Stimulated activated CD4-positive, alpha-beta T cell treated with anti-CD3 and anti-CD28 coated beads, Interleukin-4, amount 100 ng/mL, for 24 hours (primary cell): ENCODE measurements around the gene TEX2.
"Not testable (repeated sequence)": the region's sequence is repeated elsewhere in the genome, so short reads cannot be mapped to it uniquely, and the experiment has no call there.

Experiments
- DNase-seq: peaks from one replicate; pipeline ENCODE4 v3.0.0-alpha.2; 2020

TEX2 gene

DNA sequence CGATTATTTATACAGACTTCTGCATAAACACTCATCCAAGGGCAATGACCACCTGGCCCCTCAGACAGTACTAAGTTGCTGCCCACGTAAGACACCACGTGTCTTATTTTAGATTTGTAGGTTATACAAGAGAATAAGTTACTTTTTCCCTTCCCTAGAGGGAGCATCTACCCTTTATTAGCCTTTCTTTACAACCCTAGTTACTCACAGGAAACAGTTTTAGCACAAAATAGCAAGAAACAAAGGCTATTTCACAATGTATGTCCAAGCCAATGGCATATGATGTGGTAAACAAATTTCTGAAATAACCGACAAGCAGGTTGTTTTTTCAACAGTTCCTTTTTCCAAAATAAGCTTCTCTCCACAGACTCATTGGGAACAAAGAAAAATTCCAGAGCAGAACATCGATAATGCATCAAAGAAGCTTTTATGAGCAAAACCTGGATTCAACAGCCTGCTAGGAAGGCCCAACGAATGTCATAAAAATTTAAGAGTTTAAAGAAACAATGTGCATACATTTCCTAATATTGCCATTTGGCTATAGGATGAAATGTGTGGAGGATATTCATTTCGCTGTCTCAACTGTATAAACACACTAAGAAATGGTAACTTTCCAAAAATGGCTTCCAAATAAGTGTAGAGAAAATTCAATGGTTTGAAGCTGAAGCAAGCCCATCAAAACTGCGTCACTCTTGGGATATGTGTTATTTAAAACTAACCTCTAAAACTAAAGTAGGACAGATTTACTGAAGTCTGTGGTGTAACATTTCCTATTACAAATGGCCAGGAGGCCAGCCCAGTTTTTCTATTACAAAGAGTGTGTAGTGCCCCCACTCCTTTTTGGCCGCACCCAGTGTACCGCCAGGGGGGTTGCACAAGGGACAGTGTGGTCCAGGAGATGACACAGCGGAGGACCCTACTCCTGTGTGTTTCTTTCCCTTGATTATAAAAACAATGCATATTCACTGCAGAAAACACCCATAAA is 82.7 kb downstream of the TEX2 start:
- DNase-seq = no peak

DNA sequence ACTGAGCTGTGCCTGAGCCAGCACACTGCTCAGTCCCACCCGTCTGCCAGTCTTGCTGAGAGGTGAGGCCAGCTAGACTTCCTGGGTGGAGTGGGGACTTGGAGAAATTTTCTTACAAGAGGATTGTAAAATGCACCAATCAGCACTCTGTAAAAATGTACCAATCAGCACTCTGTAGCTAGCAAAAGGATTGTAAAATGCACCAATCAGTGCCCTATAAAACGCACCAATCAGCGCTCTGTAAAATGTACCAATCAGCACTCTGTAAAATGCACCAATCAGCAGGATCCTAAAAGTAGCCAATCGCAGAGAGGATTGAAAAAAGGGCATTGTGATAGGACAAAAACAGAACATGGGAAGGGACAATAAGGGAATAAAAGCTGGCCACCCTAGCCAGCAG is 84.0 kb downstream of the TEX2 start:
- not testable (repeated sequence) for DNase-seq

DNA sequence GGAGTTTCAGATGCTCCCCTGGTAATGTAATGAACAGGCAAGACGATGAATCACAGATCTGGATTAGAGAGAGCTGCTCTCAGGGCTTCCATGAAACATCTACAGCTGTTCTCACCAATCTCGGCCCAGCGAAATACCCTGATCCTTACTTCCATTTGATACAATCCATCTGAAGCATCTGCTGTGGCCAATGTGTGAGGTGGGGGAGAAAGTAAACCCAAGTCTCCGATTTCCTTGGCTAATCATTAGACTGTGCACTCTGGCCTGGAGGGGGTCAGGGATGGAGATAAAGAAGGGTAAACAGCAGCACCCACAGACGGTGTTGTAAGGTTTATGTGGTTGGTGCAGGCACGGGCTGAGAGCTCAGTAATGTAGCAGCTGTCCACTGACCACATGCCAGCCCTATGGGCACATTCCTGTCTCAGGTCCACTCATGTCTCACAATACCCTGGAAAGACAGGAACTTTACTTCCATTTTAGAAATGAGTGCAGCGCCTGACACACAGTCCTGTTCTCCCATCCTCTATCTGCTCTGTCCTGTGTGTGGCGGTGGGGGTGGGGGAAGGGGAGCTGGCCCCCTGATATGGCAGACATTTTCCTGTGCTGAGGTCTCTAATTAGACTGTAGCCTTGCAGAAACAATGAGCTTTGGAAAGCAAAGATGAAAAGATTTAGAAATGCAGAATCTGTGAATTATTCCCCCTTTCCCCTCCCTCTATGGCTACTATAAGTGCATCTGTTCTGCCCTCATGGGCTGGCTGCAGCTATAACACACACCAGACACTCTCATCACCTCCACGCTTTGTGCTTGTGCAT is 84.8 kb downstream of the TEX2 start:
- no peak for DNase-seq

DNA sequence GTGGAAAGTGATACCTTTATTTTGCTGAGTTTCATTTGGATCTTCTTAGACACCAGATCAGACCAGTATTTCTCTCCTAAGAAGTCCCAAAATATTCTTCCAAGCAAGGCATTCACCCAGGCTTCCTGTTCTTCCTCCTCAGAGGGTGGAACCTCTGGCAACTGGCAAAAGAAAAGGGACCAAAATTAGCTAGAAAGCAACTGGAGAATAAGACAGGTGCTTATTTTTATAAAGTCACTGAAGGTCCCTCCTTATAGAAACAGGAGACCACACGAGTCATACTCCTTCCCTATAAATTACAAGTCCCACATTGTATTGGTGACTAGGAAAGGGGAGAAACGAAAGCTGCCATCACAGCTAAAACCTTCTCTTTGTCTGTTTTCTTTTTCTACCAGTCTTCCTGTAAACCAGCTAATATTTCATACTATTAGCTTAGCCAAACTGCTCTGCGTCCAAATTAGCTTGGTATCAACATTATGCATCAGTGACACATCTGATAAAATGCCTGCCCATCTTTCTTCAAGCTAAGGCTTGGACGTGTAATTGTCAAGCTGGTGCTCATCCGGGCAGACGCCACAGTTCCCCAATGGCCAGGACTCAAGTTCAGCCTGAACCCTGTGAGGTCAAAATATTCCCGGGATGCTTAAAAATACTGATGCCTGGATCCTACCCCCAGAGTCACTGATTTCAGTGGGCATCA is 85.6 kb downstream of the TEX2 start:
- no peak for DNase-seq

DNA sequence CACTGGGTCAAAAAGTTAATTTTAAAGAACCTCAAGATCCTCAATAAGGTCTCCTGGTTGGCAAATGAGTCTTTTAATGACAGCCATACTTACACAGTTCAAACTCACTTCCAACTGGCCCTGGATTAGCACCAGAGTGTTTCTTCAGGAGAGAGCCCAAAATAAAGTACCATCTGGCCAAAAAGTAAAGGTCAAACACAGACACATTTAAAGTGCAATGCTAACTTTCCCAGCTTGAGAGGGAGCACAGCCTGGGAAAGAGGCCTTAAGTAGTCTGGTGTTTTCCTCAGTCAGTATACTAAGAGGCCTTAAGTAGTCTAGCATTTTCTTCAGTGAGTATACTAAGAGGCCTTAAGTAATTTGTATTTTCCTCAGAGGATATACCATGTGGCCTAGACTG is 86.5 kb downstream of the TEX2 start:
- DNase-seq = no peak

DNA sequence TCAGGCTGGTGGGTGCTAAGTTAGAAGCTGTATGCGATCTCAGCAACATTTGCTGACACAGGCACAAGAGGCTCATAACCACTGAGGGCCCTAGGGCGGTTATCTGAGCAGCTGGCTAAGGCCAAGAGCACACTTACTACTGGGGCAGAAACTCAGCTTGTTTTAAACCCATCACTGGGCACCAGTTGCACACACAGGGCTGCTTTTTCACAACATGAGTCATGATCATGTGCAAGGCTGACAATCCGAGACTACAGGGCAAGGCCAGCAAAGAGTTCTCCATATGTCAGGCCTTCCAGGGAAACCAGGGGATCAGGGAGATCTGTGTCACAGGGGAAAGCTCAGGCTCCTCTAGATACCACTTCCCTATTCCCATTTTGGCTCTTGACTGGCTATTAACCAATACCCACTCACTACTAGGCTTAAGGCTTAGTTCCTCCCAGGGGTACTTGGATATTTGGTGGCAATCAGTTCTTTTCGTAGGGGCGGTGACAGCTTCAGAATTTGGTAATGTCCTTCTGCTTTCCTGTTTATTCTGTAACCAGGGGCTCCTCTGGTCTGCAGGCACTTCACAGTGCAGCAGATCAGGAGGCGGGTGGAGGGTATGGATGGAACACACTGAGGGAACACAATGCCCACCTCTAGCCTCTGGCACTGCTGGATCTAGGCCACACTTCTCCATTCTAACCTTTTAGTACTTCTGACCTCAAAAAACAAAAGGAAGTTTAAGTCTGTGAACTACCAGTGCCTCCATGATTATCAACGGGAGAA is 88.2 kb downstream of the TEX2 start:
- DNase-seq = no peak

DNA sequence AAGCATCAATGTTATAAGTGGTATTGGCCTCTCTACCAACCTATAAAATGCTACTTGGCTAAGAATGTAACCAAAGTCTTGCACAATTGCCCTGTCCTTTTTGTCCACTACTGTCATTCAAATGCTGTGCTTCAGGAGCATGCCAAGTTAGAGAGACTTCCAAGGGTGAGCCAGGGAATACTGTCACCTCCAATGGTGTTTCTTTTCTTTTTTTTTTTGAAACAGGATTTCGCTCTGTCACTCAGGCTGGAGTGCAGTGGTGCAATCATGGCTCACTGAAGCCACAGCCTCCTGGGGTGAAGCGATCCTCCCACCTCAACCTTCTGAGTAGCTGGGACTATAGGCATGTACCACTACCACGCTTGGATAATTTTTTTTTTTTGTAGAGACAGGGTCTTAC is 89.4 kb downstream of the TEX2 start:
- no peak for DNase-seq

DNA sequence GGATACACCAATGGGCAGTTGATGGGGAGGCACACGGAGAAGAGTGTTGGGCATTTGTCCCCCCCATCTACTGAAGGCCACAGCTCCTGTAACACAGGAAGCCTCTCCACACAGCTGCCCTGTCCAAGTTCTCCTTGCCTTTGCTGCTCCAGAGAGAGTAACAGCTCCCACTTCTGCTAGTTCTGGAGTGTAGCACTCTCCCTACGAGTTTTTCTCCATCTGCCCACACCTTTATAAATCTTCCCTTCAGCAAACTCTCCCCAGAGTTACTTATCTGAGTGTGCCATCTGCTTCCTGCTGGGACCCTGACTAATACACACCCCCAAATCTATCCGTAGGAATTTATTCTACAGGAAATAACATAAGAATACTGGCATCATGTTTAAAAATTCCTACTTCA is 90.5 kb downstream of the TEX2 start:
- DNase-seq = no peak

DNA sequence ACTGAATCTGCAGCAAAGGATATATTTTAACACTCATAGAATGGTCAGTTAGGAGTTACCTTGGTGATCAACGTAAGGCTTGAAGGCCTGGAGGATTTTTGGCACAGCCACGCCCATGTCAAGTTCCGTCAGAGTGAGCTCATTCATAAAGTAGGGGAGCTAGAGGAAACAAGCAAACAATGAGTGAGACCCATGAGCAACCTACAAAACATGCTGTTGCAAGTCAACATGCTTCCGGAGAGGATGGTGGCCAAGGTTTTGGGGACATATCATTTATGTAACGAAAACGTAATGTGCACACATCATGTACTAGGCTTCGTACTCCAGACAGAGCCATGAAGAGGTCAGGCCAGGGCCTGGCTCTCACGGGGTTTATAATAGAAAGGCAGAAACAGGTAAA is 92.0 kb downstream of the TEX2 start:
- DNase-seq = no peak

DNA sequence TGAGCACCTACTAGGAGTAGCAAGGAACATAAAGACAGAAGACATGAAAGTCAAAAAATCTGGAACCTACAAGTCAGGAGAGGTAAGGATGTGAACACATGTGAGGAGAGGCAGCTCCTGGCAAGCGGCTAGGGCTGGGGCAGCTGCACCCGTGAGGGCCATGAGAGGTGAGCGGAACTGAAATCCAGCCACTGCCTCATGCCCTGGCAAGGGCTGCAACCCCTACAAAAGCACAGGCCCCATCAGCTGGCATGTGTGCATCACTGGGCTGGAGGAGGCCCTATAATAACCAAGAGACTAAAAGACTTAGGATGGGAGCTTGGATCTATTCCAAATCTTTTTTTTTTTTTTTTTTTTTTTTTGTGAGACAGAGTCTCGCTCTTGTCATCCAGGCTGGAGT is 92.8 kb downstream of the TEX2 start:
- no peak for DNase-seq

DNA sequence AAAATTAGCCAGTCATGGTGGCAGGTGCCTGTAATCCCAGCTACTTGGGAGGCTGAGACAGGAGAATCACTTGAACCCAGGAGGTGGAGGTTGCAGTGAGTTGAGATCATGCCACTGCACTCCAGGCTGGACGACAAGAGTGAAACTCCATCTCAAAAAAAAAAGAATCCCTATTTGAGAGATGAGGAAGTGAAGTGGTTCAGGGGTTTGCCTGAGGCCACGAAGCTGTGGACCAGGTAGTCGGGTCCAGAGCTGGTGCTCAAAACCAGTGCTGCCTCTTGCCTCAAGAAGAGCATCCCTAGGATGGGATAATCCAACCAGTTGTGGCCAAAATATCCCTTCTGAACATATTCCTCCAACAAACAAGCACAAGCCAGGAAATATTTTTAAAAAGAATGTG is 95.4 kb downstream of the TEX2 start:
- not testable (repeated sequence) for DNase-seq

DNA sequence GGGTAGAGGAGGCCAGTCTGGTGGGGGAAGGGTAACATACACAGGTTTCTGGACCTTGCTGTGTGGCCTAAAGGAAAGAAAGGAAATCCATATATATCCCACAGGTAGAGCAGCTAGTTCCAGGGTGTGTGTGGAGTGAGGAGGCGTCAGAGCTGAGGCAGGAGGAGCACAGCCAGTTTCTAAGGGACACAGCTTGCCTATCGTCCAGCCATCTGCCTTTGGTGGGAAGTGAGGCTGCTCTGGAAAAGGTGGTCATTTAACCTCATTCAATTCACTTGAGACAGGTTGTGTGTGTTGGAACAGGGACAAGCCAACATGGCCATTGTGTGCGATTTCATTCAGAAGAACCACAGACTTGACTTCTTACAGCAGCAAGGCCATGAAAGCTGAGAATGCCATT is 96.2 kb downstream of the TEX2 start:
- DNase-seq = no peak

DNA sequence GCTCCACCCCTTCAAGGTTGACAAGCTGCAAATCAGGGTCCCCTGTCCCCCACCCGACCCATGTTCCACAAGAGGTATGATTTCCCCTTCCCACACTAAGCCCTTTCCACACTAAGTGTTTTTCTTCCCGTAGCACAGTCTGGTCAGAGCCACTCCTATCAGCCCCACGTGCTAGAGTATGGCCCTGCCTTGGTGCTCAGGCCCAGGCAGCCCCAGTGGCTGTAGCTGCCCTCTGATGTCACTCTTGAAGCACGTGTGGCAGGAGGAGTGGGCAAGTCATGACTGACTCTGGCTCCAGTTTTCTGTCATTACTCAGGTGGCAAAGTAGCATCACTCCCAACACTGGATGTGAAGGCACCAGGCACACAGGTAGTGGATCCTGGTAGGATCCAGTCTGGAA is 97.7 kb downstream of the TEX2 start:
- no peak for DNase-seq

DNA sequence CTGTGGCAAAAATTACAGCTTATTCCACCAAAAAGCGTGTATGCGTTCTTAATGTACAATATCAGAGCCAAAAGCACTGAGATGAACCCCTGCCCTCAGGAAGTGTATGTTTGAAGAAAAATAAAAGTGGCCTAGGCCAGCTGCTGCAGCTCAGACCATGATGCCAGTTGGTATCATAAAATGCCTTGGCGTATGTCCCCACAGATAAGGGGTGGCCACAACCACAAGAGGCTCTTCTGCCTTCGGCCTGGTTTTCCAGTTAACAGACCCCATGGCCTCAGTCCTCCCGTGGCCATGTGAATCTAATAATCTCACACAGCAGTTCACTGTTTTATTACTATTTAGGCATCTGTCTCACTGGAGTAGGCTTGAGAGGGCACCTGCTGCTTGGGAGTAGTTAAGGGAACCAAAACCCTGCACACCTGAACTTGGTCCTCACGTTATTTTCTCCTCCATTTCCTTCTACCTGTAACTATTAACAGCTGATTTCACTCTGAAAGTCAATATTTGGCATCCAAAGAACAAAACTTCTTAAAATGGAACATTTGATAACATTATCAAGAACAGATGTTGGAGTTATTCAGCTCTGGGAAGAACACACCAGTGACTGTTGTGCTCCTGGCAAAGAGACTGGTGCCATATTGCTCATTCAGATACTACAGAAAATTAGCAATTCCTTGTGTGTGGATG is 98.3 kb downstream of the TEX2 start:
- DNase-seq = no peak

DNA sequence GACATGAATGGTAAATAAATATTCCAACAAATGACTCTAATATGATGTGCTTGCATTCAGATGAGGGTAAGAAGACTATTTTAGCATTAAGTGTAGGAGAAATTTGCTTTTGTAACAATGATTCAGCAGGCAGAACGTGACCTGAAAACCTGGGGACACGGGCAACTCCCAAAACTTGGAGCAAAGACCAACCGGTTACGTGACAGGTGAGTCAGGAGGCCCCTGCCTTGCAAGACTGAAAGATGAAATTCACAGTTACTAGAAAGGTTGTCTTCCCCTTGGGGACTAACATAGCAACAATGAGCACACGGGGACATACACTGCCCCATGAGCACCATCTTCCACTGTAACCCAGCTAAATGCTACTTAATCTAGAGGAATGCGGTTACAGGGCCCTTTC is 99.6 kb downstream of the TEX2 start:
- no peak for DNase-seq

DNA sequence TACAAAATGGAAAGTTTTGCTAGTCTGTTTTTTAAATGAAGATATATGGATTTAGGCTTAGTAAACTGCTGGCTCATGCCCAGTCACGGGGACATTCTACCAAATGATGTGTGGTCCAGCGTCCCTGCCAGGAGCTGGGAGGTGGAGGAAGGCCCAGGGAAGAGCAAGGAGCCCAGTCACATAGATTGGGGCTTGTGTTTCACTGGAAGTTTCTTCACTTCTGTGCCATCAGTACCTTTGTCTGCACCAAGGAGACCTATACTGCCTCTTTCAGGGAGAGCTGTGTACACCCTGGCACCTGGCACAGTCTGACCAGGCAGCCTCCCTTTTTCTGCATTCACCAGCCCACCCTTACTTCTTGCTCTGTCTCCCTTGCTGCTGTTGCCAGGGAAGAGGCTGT is 100.5 kb downstream of the TEX2 start:
- DNase-seq = no peak

DNA sequence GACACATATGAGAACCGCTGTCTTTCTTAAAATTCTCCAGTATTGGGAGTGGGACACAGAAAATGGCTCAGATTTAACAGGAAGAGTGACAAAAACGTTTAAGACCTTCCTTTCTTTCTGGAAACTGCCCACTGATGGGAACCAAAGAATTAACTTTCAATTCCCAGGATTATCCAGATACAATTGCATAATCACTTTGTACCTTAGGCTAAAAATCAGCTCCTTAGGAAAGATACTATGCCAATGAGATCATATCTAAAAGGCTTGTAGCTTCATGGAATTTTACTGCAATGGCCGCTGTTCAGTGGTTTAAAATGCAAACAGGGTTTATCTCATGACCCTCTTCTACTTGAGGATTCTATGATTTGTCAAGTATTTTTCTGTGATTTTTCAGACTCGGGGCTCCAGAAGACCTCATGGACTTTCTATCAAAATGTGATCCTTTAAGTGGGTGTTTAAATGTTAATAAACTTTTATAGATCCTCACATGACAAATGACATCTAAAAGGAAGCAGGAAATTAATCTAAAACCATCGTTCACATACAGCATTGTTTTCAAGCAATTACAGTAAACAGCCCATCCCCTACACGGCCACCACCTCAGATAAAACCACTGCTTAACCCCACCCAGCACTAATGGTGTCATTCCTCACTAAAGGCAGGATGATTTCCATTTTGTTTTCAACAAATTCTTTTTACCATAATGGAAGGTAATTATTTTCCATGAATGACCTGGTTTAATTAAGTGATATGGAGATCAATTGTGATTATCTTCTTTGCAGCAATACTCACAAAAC is 101.5 kb downstream of the TEX2 start:
- DNase-seq = no peak

DNA sequence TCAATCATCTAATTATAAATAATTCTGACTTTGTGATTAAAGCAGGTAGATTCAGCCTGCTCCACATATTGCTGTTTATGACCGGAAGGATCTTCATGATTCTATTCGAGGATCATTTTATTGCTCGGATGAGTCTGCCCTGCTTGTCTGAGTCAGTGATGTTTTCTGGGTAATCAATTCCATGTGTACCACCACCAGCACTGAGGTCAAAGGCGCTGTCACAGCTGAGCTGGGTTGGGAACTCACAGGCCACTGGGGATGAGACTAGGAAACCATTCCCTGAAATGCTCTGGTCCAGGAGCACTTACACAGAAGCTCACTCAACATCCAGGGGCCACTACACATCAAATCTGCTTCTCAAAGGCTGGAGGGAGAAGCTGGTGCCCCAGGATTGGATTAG is 102.7 kb downstream of the TEX2 start:
- no peak for DNase-seq

DNA sequence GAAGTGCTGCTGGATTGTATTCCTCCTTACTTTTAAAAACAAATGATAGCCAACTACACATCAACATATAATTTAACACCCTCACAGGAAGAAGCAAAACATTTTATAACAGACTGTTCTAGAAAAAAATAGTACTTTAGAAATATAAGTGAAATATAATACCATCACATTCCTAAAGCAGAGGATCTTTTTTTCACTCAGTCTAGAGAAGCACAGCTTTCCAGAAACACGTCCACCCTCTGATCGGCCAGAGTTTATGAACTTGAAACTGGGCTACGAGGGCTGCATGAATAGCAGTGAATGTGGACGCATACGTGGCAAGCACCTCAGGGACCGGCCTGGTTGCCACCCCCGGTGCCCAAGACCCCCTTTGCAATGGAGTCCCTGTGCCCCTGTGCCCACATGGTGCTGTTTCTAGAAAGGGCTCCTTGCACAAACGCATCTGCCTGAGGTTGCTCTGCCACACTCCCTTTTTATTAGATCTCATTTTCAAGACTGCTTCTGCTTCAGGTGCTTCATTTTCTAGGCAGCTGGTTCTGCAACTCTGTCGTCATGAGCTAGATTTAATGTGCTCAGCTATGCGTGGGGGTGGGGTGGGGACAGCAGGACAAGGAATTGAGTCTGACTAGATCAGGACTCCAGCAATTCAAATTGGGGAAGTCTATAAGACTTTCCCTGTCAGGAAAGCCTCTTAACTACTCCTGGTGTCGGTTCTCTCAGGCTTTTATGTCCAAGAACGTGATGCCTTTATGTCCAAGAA is 104.0 kb downstream of the TEX2 start:
- DNase-seq = no peak

DNA sequence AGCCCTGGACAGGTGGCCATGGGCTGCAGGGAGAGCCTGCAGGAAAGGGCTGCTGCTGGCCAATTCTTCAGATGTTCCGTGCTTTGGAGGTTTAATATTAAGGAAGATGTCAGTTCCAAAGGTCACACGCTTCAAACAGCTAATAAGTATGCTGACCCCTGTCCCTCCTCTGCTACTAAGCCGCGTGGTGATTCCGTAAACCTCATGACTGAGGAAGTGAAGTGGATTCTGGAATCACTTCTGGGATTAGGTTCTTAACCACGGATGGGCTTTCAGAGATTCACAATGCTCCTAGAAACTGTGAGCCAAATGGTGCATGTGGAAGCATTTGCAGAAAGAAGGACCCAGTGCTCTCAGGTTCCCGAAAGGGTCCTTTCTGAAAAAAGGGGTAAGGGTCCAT is 104.7 kb downstream of the TEX2 start:
- DNase-seq = no peak
